Uterus (tissue), 2 donors: Measurements from ENCODE around the gene NDUFV3.

Experiments
- CTCF ChIP-seq, 4 experiments: fragments of 200-600 bp in 2 of 4; fragments of 450-650 bp in 2 of 4; sonication (generic) in 2 of 4; IDR thresholded peaks; one replicate each; pipeline ENCODE4 v1.5.1; 2016 to 2019; ENCODE audit warnings: antibody characterized with exemption in 4 of 4, mild to moderate bottlenecking in 2 of 4, moderate library complexity in 1 of 4
- POLR2A ChIP-seq, 2 donors: fragments of 450-650 bp; IDR thresholded peaks; one replicate each; pipeline ENCODE4 v1.6.1; 2016; ENCODE audit warnings: antibody characterized with exemption in 2 of 2, mild to moderate bottlenecking in 1 of 2, moderate library complexity in 1 of 2

GRCh38 chr21:42865776-42866160, 27.3 kb upstream of the NDUFV3 start:
- TF ChIP-seq CTCF (IDR thresholded peaks at IDR 0.05): no peak
- TF ChIP-seq POLR2A (IDR thresholded peaks at IDR 0.05): no peak
